ENCODE measurements around the gene UBTD2. TPM values are rescaled to one million over a fixed set of nuclear protein-coding genes. Genes with fewer than 3 reads are reported as not detected.

UBTD2 gene
- total and polyA plus RNA-seq, 9 of the 15 experiments (the other 6 are each of a cell fraction or from before 2014, with no cell fraction given): 0.01 to 0.46 (median 0.15) TPM; not detected in 1

- TF ChIP-seq PRDM10 (IDR thresholded peaks at IDR 0.05; ENCODE audit: partially characterized antibody) (peak; percentile 43), MTA3 (IDR thresholded peaks at IDR 0.05; ENCODE audit: borderline replicate concordance) (peak; percentile 90), POLR2G (IDR thresholded peaks at IDR 0.05; ENCODE audit: low read depth, low read length) (peak; percentile 76), JUND (IDR thresholded peaks at IDR 0.05; ENCODE audit: borderline replicate concordance, low read depth, low read length) (peak; percentile 38), JUND (tag; IDR thresholded peaks at IDR 0.05; ENCODE audit: borderline replicate concordance, low read depth, low read length) (no peak), ZNF143 (CRISPR knock-in tag; IDR thresholded peaks at IDR 0.05) (peak; percentile 68), TOE1 (IDR thresholded peaks at IDR 0.05; ENCODE audit: borderline replicate concordance) (0 out of 2 replicates have a peak, but pooled peaks have one; percentile 25), TOE1 (CRISPR knock-in tag; IDR thresholded peaks at IDR 0.05; ENCODE audit: borderline replicate concordance, low read depth) (no peak), ZFX (CRISPR knock-in tag; IDR thresholded peaks at IDR 0.05) (peak; percentile 27; the same call in 1 of the 2 replicates), KLF1 (tag; IDR thresholded peaks at IDR 0.05) (no peak), ZFP36 (IDR thresholded peaks at IDR 0.05; ENCODE audit: low read depth, low read length, partially characterized antibody) (no peak), CREB3L1 (IDR thresholded peaks at IDR 0.05; ENCODE audit: borderline replicate concordance, low read depth) (peak; percentile 71; the same call in 1 of the 2 replicates), ZNF592 (IDR thresholded peaks at IDR 0.05) (0 out of 2 replicates have a peak, but pooled peaks have one; percentile 28), SNIP1 (IDR thresholded peaks at IDR 0.05; ENCODE audit: low read depth) (no peak), TBL1XR1 (IDR thresholded peaks at IDR 0.05; ENCODE audit: low read length in 2 of 2) (0 out of 4 replicates have a peak, but pooled peaks of 1 of the 2 experiments have one; percentile 34), RFX5 (IDR thresholded peaks at IDR 0.05; ENCODE audit: low read depth, low read length) (no peak), ZNF696 (CRISPR knock-in tag; conservative IDR thresholded peaks at IDR 0.05) (no peak)
Observed at GRCh38 chr5:172188033-172188892, 95.3 kb downstream of the UBTD2 start, which contains the start of gene STK10 (continued).
